Osteocyte (in vitro differentiated cells): ENCODE measurements around the gene RPS6KA1. TPM values are rescaled to one million over a fixed set of nuclear protein-coding genes. Genes with fewer than 3 reads are reported as not detected.
"Not testable (repeated sequence)": the region's sequence is repeated elsewhere in the genome, so short reads cannot be mapped to it uniquely, and the experiment has no call there.

Experiments
- DNase-seq: peaks from one replicate; pipeline ENCODE4 v3.0.0; 2021; ENCODE audit warnings: mixed read lengths; ENCODE audit not compliant: unreplicated experiment; ENCODE audit errors: extremely low spot score
- H3K27ac Mint-ChIP-seq: one replicate; pipeline ENCODE4 v1.8.0; 2021; ENCODE audit warnings: mild to moderate bottlenecking, mixed read lengths; ENCODE audit not compliant: unreplicated experiment
- H3K27me3 Mint-ChIP-seq: one replicate; pipeline ENCODE4 v1.8.0; 2021; ENCODE audit warnings: mixed read lengths; ENCODE audit not compliant: unreplicated experiment
- H3K36me3 Mint-ChIP-seq: one replicate; pipeline ENCODE4 v1.8.0; 2021; ENCODE audit warnings: mixed read lengths; ENCODE audit not compliant: unreplicated experiment
- H3K4me1 Mint-ChIP-seq: one replicate; pipeline ENCODE4 v1.8.0; 2021; ENCODE audit warnings: mixed read lengths; ENCODE audit not compliant: unreplicated experiment
- H3K4me3 Mint-ChIP-seq: one replicate; pipeline ENCODE4 v1.8.0; 2021; ENCODE audit warnings: mild to moderate bottlenecking, moderate library complexity, mixed read lengths; ENCODE audit not compliant: unreplicated experiment
- H3K9me3 Mint-ChIP-seq: one replicate; pipeline ENCODE4 v1.8.0; 2021; ENCODE audit warnings: mixed read lengths; ENCODE audit not compliant: unreplicated experiment
- microRNA-seq: library from miRNA; unstranded; fragments of <30 nt; microRNA quantifications from one replicate; pipeline ENCODE4 v1.1.0, GENCODE V29; 2020; ENCODE audit not compliant: unreplicated experiment
- total RNA-seq: library from RNA; stranded (reverse); gene quantifications from 2 replicates; pipeline ENCODE4 v1.2.1, GENCODE V29; 2021
- TF ChIP-seq, protein P1 (sequence below): fragments of 200-600 bp; sonication (generic); IDR thresholded peaks from 2 replicates; pipeline ENCODE4 v1.5.0; 2021; ENCODE audit warnings: antibody characterized with exemption, mild to moderate bottlenecking, moderate library complexity

The RPS6KA1 gene
- total RNA-seq, 1 donor from 2014 or later, result 4.4 TPM

DNA sequence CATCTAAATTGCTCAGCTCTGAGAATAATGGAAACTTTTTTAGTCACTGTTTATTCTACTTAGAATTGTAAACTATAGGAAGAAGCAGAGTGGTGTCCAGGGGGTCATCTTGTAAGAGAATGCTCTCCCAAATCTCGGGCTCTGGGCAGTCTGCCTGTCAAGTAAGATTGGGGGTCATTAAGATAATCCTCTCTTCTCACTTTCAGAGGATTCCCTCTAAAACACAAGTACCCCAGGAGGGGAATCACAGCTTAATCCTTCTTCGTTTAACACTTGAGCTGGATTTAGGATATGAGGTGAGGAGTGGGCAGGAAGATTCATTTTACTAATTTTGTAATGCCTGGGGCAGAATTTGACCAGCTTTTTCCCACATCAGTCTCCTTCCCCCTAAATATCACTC lies 81.2 kb downstream of the RPS6KA1 start:
- Mint-ChIP-seq H3K4me3 (no peak overlapping the region), H3K36me3 (no peaks in the 10 kb centered on the region), H3K27me3 (peaks cover 14% of the 10 kb centered on the region), H3K27ac (no peak overlapping the region), H3K4me1 (no peaks in the 10 kb centered on the region), H3K9me3 (no peaks in the 10 kb centered on the region)
- TF ChIP-seq, protein P1, sequence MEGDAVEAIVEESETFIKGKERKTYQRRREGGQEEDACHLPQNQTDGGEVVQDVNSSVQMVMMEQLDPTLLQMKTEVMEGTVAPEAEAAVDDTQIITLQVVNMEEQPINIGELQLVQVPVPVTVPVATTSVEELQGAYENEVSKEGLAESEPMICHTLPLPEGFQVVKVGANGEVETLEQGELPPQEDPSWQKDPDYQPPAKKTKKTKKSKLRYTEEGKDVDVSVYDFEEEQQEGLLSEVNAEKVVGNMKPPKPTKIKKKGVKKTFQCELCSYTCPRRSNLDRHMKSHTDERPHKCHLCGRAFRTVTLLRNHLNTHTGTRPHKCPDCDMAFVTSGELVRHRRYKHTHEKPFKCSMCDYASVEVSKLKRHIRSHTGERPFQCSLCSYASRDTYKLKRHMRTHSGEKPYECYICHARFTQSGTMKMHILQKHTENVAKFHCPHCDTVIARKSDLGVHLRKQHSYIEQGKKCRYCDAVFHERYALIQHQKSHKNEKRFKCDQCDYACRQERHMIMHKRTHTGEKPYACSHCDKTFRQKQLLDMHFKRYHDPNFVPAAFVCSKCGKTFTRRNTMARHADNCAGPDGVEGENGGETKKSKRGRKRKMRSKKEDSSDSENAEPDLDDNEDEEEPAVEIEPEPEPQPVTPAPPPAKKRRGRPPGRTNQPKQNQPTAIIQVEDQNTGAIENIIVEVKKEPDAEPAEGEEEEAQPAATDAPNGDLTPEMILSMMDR, result no peak
- DNase-seq, result no peak

DNA sequence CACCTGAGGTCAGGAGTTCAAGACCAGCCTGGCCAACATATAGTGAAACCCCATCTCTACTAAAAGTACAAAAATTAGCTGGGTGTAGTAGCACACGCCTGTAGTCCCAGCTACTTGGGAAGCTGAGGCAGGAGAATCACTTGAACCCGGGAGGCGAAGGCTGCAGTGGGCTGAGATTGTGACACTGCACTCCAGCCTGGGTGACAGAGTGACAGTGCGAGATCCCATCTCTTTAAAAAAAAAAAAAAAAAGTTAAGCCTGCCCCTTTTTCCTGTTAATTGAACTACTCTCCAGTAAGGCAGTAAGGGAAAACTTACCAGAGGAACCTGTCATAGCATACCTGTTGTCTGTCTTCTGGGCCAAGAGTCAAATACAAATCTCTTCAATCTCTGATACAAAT lies 83.1 kb downstream of the RPS6KA1 start:
- peaks cover 14% of the 10 kb centered on the region for H3K27me3 Mint-ChIP-seq
- H3K4me3 Mint-ChIP-seq, DNase-seq, H3K9me3 Mint-ChIP-seq, H3K4me1 Mint-ChIP-seq, H3K27ac Mint-ChIP-seq, H3K36me3 Mint-ChIP-seq: not testable (repeated sequence)

DNA sequence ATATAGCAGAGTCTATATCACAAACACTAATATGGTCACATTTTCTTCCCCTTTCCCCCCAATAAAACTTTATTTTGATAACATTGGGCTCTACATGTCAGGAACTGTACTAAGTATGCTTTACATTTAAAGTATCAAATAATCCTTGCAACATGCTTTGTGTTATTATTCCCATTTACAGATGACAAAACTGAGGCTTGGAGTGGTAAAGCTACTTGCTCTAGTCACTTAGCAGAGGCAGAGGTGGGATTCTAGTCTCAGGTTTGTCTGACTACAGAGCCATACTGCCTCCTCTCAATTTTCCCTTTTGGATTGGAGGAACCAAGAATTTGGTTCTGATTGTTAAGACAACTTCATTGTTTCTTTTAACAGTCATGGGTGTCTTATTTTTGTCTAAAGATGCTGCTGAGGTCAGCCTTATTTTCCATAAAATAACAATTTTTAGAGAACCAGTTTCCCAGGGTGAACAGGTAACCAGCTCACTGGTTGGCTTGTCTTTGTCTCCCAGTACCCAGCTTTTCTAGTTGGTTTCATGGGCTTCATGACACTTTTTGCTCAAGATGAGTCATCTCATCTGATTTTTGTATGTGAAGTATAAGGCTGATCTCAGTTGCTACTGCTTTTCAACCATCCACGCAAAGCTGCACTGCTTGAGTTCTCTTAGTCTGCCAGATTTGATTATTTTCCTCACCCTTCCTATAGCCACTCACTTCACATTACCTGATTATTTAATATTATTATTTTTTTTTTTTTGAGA lies 85.3 kb downstream of the RPS6KA1 start:
- TF ChIP-seq, protein P1, result no peak
- Mint-ChIP-seq H3K9me3 (no peaks in the 10 kb centered on the region), H3K4me1 (peaks cover 15% of the 10 kb centered on the region), H3K4me3 (no peak overlapping the region), H3K27ac (no peak overlapping the region), H3K27me3 (peaks cover 14% of the 10 kb centered on the region), H3K36me3 (no peaks in the 10 kb centered on the region)
- no peak for DNase-seq

DNA sequence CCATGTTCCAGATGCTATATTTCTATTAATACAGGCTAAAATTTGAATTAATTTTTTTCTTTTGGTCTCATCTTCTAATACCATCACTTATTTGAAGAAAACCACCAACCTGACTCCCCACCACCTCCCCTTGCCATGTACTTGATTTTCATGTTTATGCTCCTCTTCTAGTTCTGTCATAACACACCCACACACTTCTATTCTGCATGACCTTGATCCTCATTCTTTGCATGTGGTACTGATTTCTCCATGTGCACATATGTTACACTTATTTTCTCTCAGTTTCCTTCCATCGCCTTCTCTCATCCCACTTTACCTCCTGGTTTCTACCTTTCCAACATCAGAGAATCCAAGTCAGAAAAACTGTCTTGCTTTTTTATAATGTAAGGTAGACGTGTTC lies 87.3 kb downstream of the RPS6KA1 start:
- H3K36me3 Mint-ChIP-seq, result no peaks in the 10 kb centered on the region
- no peak for DNase-seq

DNA sequence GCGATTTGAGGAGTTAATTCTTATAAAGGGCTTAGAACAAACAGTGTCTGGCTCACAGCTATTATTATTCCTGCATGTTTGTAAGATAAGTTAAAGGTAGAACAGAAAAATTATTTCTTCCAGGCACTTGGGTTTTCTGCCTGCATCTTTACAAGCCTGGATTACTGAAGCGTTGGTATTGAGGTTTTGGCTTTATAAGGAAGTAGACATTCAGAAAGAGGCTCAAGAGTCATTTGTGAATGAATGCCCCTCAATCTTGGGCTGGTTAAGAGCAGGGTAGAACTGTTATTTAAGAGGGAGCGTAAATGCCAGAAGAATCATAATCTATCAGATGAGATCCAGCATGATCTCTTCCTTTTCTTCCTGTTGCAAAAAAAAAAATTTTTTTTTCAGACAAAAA lies 89.0 kb downstream of the RPS6KA1 start:
- Mint-ChIP-seq H3K27ac (no peak overlapping the region), H3K4me3 (no peak overlapping the region), H3K9me3 (no peaks in the 10 kb centered on the region)

More for the DNA sequence above, 87.3 kb downstream of the RPS6KA1 start:
- Mint-ChIP-seq H3K27me3 (peaks cover 1% of the 10 kb centered on the region), H3K27ac (no peak overlapping the region), H3K4me3 (no peak overlapping the region), H3K9me3 (no peaks in the 10 kb centered on the region), H3K4me1 (peaks cover 23% of the 10 kb centered on the region)
- TF ChIP-seq, protein P1, result no peak

More for the DNA sequence above, 89.0 kb downstream of the RPS6KA1 start:
- Mint-ChIP-seq H3K36me3 (no peaks in the 10 kb centered on the region), H3K4me1 (peaks cover 23% of the 10 kb centered on the region), H3K27me3 (no peaks in the 10 kb centered on the region)
- no peak for DNase-seq
- TF ChIP-seq, protein P1, result no peak

Small RNA genes lying within 50 kb of the gene (microRNA-seq; reads per million reads assigned to microRNA genes)
- gene MIR1976, result not detected

Other genes starting within 250 kb of the RPS6KA1 start
- 138 and 140 TPM in 2 replicates for gene SH3BGRL3, start 249.7 kb upstream of the RPS6KA1 start, total RNA-seq
- gene UBXN11, start 223.1 kb upstream of the RPS6KA1 start, total RNA-seq, result 16.6 and 17.0 TPM in 2 replicates
- not detected in 2 replicates for gene CD52, start 211.8 kb upstream of the RPS6KA1 start, total RNA-seq
- gene CRYBG2, start 175.6 kb upstream of the RPS6KA1 start, total RNA-seq, result not detected in 2 replicates
- not detected in 2 replicates for gene ZNF683, start 157.0 kb upstream of the RPS6KA1 start, total RNA-seq
- gene LIN28A, start 118.9 kb upstream of the RPS6KA1 start, total RNA-seq, result not detected in 2 replicates
- 50.4 and 53.9 TPM in 2 replicates for gene DHDDS, start 97.4 kb upstream of the RPS6KA1 start, total RNA-seq
- gene HMGN2, start 57.3 kb upstream of the RPS6KA1 start, total RNA-seq, result 295 and 296 TPM in 2 replicates
- gene ARID1A, start 166.3 kb downstream of the RPS6KA1 start, total RNA-seq, result 70.0 and 78.7 TPM in 2 replicates